HEK293 (cell line): ENCODE data around the gene ISL2.

Experiments used
- CTCF ChIA-PET: fragments of 350-600 bp; formaldehyde crosslinking; extraction: SDS; loops from one replicate; lab custom pipeline; 2021; ENCODE audit warnings: antibody characterized with exemption; lab: Yijun Ruan, JAX
- POLR2A ChIA-PET: fragments of 300-600 bp; formaldehyde crosslinking; extraction: SDS; loops from one replicate; lab custom pipeline; 2020; ENCODE audit warnings: antibody characterized with exemption, inconsistent platforms; lab: Yijun Ruan, JAX
- H3K27ac ChIP-seq: fragments of 200-500 bp; sonication (Bioruptor generic); 2 replicates; pipeline ENCODE4 v1.5.1; 2014; ENCODE audit warnings: low read depth, low read length, control low read depth, inconsistent platforms; ENCODE audit errors: extremely low read depth
- H3K36me3 ChIP-seq, 2 experiments: fragments of 200-500 bp in 1 of 2; sonication (Bioruptor generic) in 1 of 2; 1 replicate in 1 of 2; 2 replicates in 1 of 2; pipeline ENCODE4 v1.5.1; 2014 to 2017; ENCODE audit warnings: inconsistent platforms in 2 of 2, low read length in 2 of 2; ENCODE audit not compliant: control insufficient read depth in 2 of 2, insufficient read depth in 1 of 2
- H3K4me1 ChIP-seq: fragments of 200-500 bp; sonication (Bioruptor generic); 2 replicates; pipeline ENCODE4 v1.5.1; 2014; ENCODE audit warnings: mild to moderate bottlenecking, low read length, inconsistent platforms; ENCODE audit not compliant: control insufficient read depth, insufficient read depth
- H3K4me3 ChIP-seq: 2 replicates; pipeline ENCODE4 v1.5.1; 2011; ENCODE audit warnings: low read depth, mild to moderate bottlenecking, control low read depth, low read length, moderate library complexity
- H3K9me3 ChIP-seq: fragments of 200-500 bp; sonication (Bioruptor generic); 2 replicates; pipeline ENCODE4 v1.5.1; 2014; ENCODE audit warnings: low read depth, low read length, inconsistent platforms; ENCODE audit not compliant: control insufficient read depth, insufficient read depth
- BCL11B ChIP-seq: fragments of 450-650 bp; formaldehyde crosslinking; IDR thresholded peaks from 2 replicates; pipeline ENCODE4 v1.5.1; 2016; ENCODE audit warnings: low read depth, missing biosample characterization, missing genetic modification characterization
- OSR2 ChIP-seq: fragments of 450-650 bp; formaldehyde crosslinking; IDR thresholded peaks from 2 replicates; pipeline ENCODE4 v1.5.1; 2016; ENCODE audit warnings: missing biosample characterization, missing genetic modification characterization
- ZBTB11 ChIP-seq: fragments of 450-650 bp; formaldehyde crosslinking; conservative IDR thresholded peaks from 2 replicates; pipeline ENCODE4 v1.5.1; 2016; ENCODE audit warnings: low read depth, missing biosample characterization, missing genetic modification characterization
- ZBTB20 ChIP-seq: fragments of 450-650 bp; formaldehyde crosslinking; IDR thresholded peaks from 2 replicates; pipeline ENCODE4 v1.5.1; 2016; ENCODE audit warnings: missing biosample characterization, missing genetic modification characterization
- ZFP41 ChIP-seq: fragments of 450-650 bp; formaldehyde crosslinking; IDR thresholded peaks from 2 replicates; pipeline ENCODE4 v1.5.1; 2016; ENCODE audit warnings: missing biosample characterization, missing genetic modification characterization, borderline replicate concordance
- ZNF157 ChIP-seq: fragments of 450-650 bp; formaldehyde crosslinking; IDR thresholded peaks from 2 replicates; pipeline ENCODE4 v1.5.1; 2016; ENCODE audit warnings: missing biosample characterization, missing genetic modification characterization
- ZNF248 ChIP-seq: fragments of 450-650 bp; formaldehyde crosslinking; IDR thresholded peaks from 2 replicates; pipeline ENCODE4 v1.5.1; 2017; ENCODE audit warnings: missing biosample characterization, missing genetic modification characterization
- ZNF280D ChIP-seq: fragments of 450-650 bp; formaldehyde crosslinking; IDR thresholded peaks from 2 replicates; pipeline ENCODE4 v1.5.1; 2016; ENCODE audit warnings: missing biosample characterization, missing genetic modification characterization
- ZNF600 ChIP-seq: fragments of 450-650 bp; formaldehyde crosslinking; IDR thresholded peaks from 2 replicates; pipeline ENCODE4 v1.5.1; 2016; ENCODE audit warnings: missing biosample characterization, missing genetic modification characterization
- ZNF623 ChIP-seq: fragments of 450-650 bp; formaldehyde crosslinking; IDR thresholded peaks from 2 replicates; pipeline ENCODE4 v1.5.1; 2016; ENCODE audit warnings: missing biosample characterization, missing genetic modification characterization
- ZNF660 ChIP-seq: fragments of 450-650 bp; IDR thresholded peaks from 2 replicates; pipeline ENCODE4 v1.5.1; 2018; ENCODE audit warnings: missing biosample characterization, mild to moderate bottlenecking, missing genetic modification characterization
- ZNF704 ChIP-seq: fragments of 450-650 bp; formaldehyde crosslinking; IDR thresholded peaks from 2 replicates; pipeline ENCODE4 v1.5.1; 2016; ENCODE audit warnings: missing biosample characterization, missing genetic modification characterization

ISL2 gene

DNA sequence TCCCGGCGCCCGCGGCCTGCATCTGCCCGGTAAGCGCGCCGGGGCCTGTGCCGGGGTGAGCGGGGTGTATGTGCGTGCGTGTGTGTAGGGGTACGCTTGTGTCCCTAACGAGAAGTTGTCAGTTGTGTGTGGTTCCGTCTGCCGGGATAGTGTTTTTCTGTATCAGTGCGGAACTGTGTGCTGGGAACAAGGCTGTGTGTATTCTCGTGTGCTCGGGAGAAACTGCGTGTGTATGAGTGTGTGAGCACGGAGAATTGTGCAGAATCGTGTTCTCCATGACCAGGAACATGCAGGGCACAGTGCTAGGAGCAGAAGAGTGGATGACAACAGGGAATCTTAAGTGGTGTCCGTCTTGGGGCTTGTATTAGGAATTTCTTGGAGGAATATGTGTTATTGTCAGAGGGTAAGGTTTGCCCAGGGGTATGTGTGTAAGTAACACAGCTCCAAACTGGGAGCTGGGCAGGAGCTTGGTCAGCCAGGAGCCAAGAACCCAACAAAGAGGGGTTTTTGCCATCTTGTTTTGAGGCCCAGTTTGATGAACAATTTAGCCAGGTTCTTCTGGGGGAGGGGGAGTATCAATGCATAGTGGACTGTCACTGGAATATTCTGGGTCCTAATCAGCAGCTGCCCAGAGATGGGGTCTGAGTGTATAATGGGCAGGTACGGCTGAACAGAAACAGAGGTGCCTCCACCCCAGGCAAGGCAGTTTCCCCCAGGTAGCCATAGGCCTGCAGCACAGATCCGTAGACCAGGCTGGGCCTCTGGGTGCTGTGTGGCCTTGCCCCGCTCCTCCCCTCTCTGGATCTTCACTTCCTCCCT, 2.1 kb downstream of the ISL2 start:
- H3K4me1 ChIP-seq: peaks cover 7% of the 10 kb centered on the region
- H3K36me3 ChIP-seq: peaks cover 0 to 40% of the 10 kb centered on the region in 2 experiments; a peak in 1 of 3 replicates
- no peaks in the 10 kb centered on the region for H3K9me3 ChIP-seq
- peak overlapping the region; percentile 78 for H3K4me3 ChIP-seq
- H3K27ac ChIP-seq: peak overlapping the region; percentile 96
- POLR2A ChIA-PET: interaction anchor here (0.9 to 4.3 kb wide), 3 partner anchors 9 to 28 kb away, joined by 3 to 134 read pairs (median 83); partner anchors contain the start of gene ETFA
- CTCF ChIA-PET: interaction anchor here (1.2 kb wide), 1 partner anchor 8 kb away, joined by 5 read pairs; no protein-coding TSS in a partner anchor
- no peak for TF ChIP-seq BCL11B (tag by site-specific recombination)
- TF ChIP-seq ZNF660: no peak
- peak; percentile 16 for TF ChIP-seq ZBTB11 (tag by site-specific recombination)
- TF ChIP-seq ZNF623 (tag by site-specific recombination): no peak
- TF ChIP-seq ZNF157 (tag by site-specific recombination): no peak
- no peak for TF ChIP-seq ZNF704 (tag by site-specific recombination)
- TF ChIP-seq ZBTB20 (tag by site-specific recombination): peak; percentile 88
- TF ChIP-seq ZNF248 (tag by site-specific recombination): no peak

- TF ChIP-seq ZNF600 (tag by site-specific recombination): no peak
- no peak for TF ChIP-seq ZFP41 (tag by site-specific recombination)
- no peak for TF ChIP-seq OSR2
- no peak for TF ChIP-seq ZNF280D (tag by site-specific recombination)
- TF ChIP-seq ZNF623 (tag by site-specific recombination): no peak
- H3K9me3 ChIP-seq: no peaks in the 10 kb centered on the region
- H3K4me1 ChIP-seq: peaks cover 16% of the 10 kb centered on the region
- H3K27ac ChIP-seq: peak overlapping the region; percentile 96; the same call in 1 of the 2 replicates
- ChIA-PET POLR2A (no interaction called here), CTCF (interaction anchor here (1.2 kb wide), 1 partner anchor 9 kb away, joined by 5 read pairs; no protein-coding TSS in a partner anchor)
- peak overlapping the region; percentile 78; the same call in 1 of the 2 replicates for H3K4me3 ChIP-seq
- H3K36me3 ChIP-seq: peaks cover 0 to 41% of the 10 kb centered on the region in 2 experiments; a peak in 1 of 3 replicates
Observed at GRCh38 chr15:76339305-76340197, 3.0 kb downstream of the ISL2 start.
